Astrocyte (in vitro differentiated cells and primary cell): Measurements from ENCODE around the gene PRDX5. TPM values are rescaled to one million over a fixed set of nuclear protein-coding genes. Genes with fewer than 3 reads are reported as not detected.

ENCODE experiments used
- DNase-seq: peaks from one replicate; pipeline ENCODE4 v3.0.0-alpha.2; 2010; ENCODE audit warnings: low read depth
- FAIRE-seq: peaks from 2 replicates; lab custom pipeline; 2011; peaks lifted over from hg19 to GRCh38; lab: Jason Lieb, UNC
- H2AFZ ChIP-seq: 2 replicates; pipeline ENCODE4 v1.6.0; 2012; ENCODE audit warnings: low read depth, low read length, inconsistent platforms
- H3K27ac ChIP-seq: 2 replicates; pipeline ENCODE4 v1.5.1; 2011; ENCODE audit warnings: low read depth, low read length, inconsistent platforms
- H3K27me3 ChIP-seq: 2 replicates; pipeline ENCODE4 v1.6.0; 2011; ENCODE audit warnings: low read length, inconsistent platforms; ENCODE audit not compliant: insufficient read depth
- H3K36me3 ChIP-seq: 2 replicates; pipeline ENCODE4 v1.5.1; 2011; ENCODE audit warnings: low read length, inconsistent platforms; ENCODE audit not compliant: insufficient read depth
- H3K4me1 ChIP-seq: 2 replicates; pipeline ENCODE4 v1.5.1; 2011; ENCODE audit warnings: low read length, inconsistent platforms; ENCODE audit not compliant: insufficient read depth
- H3K4me2 ChIP-seq: 2 replicates; pipeline ENCODE4 v1.6.0; 2012; ENCODE audit warnings: low read length, inconsistent platforms
- H3K4me3 ChIP-seq: 2 replicates; pipeline ENCODE4 v1.5.1; 2011; ENCODE audit warnings: low read depth, mild to moderate bottlenecking, low read length, inconsistent platforms; ENCODE audit not compliant: insufficient read depth
- H3K79me2 ChIP-seq: 2 replicates; pipeline ENCODE4 v1.6.0; 2012; ENCODE audit warnings: mild to moderate bottlenecking, low read length, inconsistent platforms; ENCODE audit not compliant: insufficient read depth
- H3K9ac ChIP-seq: 2 replicates; pipeline ENCODE4 v1.6.0; 2012; ENCODE audit warnings: mild to moderate bottlenecking, low read length, inconsistent platforms
- H3K9me3 ChIP-seq: 2 replicates; pipeline ENCODE4 v1.5.1; 2012; ENCODE audit warnings: low read depth, mild to moderate bottlenecking, low read length, inconsistent platforms; ENCODE audit not compliant: insufficient read depth
- H4K20me1 ChIP-seq: 2 replicates; pipeline ENCODE4 v1.6.0; 2012; ENCODE audit warnings: low read length, inconsistent platforms; ENCODE audit not compliant: insufficient read depth
- H3K27ac Mint-ChIP-seq: one replicate; pipeline ENCODE4 v1.8.0; 2021; ENCODE audit warnings: mild to moderate bottlenecking, mixed read lengths; ENCODE audit not compliant: unreplicated experiment
- H3K27me3 Mint-ChIP-seq: one replicate; pipeline ENCODE4 v1.8.0; 2021; ENCODE audit warnings: low read depth, mixed read lengths; ENCODE audit not compliant: unreplicated experiment
- H3K36me3 Mint-ChIP-seq: one replicate; pipeline ENCODE4 v1.8.0; 2021; ENCODE audit warnings: low read depth, mixed read lengths; ENCODE audit not compliant: unreplicated experiment
- H3K4me1 Mint-ChIP-seq: one replicate; pipeline ENCODE4 v1.8.0; 2021; ENCODE audit warnings: low read depth, mixed read lengths; ENCODE audit not compliant: unreplicated experiment
- H3K4me3 Mint-ChIP-seq: one replicate; pipeline ENCODE4 v1.8.0; 2021; ENCODE audit warnings: mild to moderate bottlenecking, moderate library complexity, mixed read lengths; ENCODE audit not compliant: unreplicated experiment
- H3K9me3 Mint-ChIP-seq: one replicate; pipeline ENCODE4 v1.8.0; 2021; ENCODE audit warnings: mild to moderate bottlenecking, mixed read lengths; ENCODE audit not compliant: unreplicated experiment
- CTCF ChIP-seq: IDR thresholded peaks from 2 replicates; pipeline ENCODE4 v1.5.1; 2011; ENCODE audit warnings: low read depth, mild to moderate bottlenecking, inconsistent platforms, low read length, moderate library complexity; ENCODE audit not compliant: insufficient read depth
- EZH2 ChIP-seq: IDR thresholded peaks from 2 replicates; pipeline ENCODE4 v1.6.1; 2012; ENCODE audit warnings: mild to moderate bottlenecking, low read length, inconsistent platforms; ENCODE audit not compliant: insufficient read depth
- total RNA-seq: library from RNA; stranded (reverse); gene quantifications from 2 replicates; pipeline ENCODE4 v1.2.1, GENCODE V29; 2021

Gene PRDX5
- total RNA-seq, 1 donor from 2014 or later: 243 TPM

GRCh38 chr11:64338716-64339115 is 20.8 kb downstream of the PRDX5 start:
- no peak for DNase-seq

DNA sequence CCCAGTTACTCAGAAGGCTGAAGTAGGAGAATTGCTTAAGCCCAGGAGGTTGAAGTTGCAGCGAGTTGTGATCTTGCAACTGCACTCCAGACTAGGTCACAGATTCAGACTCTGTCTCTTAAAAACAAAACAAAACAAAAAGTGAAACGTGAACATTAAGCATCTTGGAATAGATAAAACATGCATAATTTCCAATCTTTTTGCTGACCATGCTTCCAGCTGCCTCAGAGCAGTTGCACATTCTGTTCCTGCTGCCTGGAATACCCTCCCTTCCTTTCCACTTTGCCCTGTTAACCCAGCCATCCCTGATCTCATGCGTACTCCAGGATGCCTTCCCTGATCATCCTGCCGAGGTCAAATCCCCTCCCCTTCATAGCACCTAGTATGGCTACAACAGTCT is 21.4 kb downstream of the PRDX5 start:
- no peaks in the 10 kb centered on the region for H3K9me3 Mint-ChIP-seq
- peak overlapping the region; percentile 1 for H3K4me3 Mint-ChIP-seq

More at GRCh38 chr11:64338716-64339115, 20.8 kb downstream of the PRDX5 start:
- no peaks in the 10 kb centered on the region for H3K27me3 ChIP-seq
- H3K4me1 Mint-ChIP-seq: peaks cover 6% of the 10 kb centered on the region
- no peak overlapping the region for H3K4me3 Mint-ChIP-seq
- H3K36me3 Mint-ChIP-seq: no peaks in the 10 kb centered on the region
- no peak overlapping the region for H3K27ac Mint-ChIP-seq
- peaks cover 12% of the 10 kb centered on the region for H3K27me3 Mint-ChIP-seq
- no peaks in the 10 kb centered on the region for H3K9me3 ChIP-seq
- no peak overlapping the region for H3K4me2 ChIP-seq
- no peak overlapping the region for H2AFZ ChIP-seq
- H3K36me3 ChIP-seq: no peaks in the 10 kb centered on the region
- no peaks in the 10 kb centered on the region for H4K20me1 ChIP-seq
- no peak for TF ChIP-seq CTCF
- TF ChIP-seq EZH2: no peak
- H3K27ac ChIP-seq: no peak overlapping the region
- no peaks in the 10 kb centered on the region for H3K79me2 ChIP-seq
- no peak overlapping the region for H3K9ac ChIP-seq
- H3K4me1 ChIP-seq: peaks cover 12% of the 10 kb centered on the region
- no peak overlapping the region for H3K4me3 ChIP-seq
- no peaks in the 10 kb centered on the region for H3K9me3 Mint-ChIP-seq
- FAIRE-seq: no peak

More for the DNA sequence above, 21.4 kb downstream of the PRDX5 start:
- no peak overlapping the region for H3K27ac Mint-ChIP-seq
- TF ChIP-seq EZH2 (no peak), CTCF (no peak)
- peaks cover 12% of the 10 kb centered on the region for H3K27me3 Mint-ChIP-seq
- H4K20me1 ChIP-seq: no peaks in the 10 kb centered on the region
- no peak overlapping the region for H3K27ac ChIP-seq
- peaks cover 12% of the 10 kb centered on the region for H3K4me1 ChIP-seq
- no peaks in the 10 kb centered on the region for H3K36me3 ChIP-seq
- H2AFZ ChIP-seq: no peak overlapping the region
- H3K4me3 ChIP-seq: no peak overlapping the region
- no peak overlapping the region for H3K4me2 ChIP-seq
- no peak for FAIRE-seq
- H3K9me3 ChIP-seq: no peaks in the 10 kb centered on the region
- peaks cover 6% of the 10 kb centered on the region for H3K4me1 Mint-ChIP-seq
- H3K27me3 ChIP-seq: no peaks in the 10 kb centered on the region
- no peak overlapping the region for H3K9ac ChIP-seq
- no peak for DNase-seq
- H3K79me2 ChIP-seq: no peaks in the 10 kb centered on the region
- no peaks in the 10 kb centered on the region for H3K36me3 Mint-ChIP-seq
